HUDEP-2 (cell line): Measurements from ENCODE around the gene ANTXRL.
"Not testable (repeated sequence)": the region's sequence is repeated elsewhere in the genome, so short reads cannot be mapped to it uniquely, and the experiment has no call there.

Experiments used
- DNase-seq, 76 experiments: peaks; one replicate each; lab custom pipeline; 2025; ENCODE audit not compliant: unreplicated experiment in 76 of 76; lab: John Stamatoyannopoulos, UW

The ANTXRL gene

GRCh38 chr10:46271795-46272499 is 14.8 kb upstream of the ANTXRL start:
- not testable (repeated sequence) for DNase-seq

GRCh38 chr10:46272863-46273415 is 13.9 kb upstream of the ANTXRL start:
- no peak for DNase-seq

DNA sequence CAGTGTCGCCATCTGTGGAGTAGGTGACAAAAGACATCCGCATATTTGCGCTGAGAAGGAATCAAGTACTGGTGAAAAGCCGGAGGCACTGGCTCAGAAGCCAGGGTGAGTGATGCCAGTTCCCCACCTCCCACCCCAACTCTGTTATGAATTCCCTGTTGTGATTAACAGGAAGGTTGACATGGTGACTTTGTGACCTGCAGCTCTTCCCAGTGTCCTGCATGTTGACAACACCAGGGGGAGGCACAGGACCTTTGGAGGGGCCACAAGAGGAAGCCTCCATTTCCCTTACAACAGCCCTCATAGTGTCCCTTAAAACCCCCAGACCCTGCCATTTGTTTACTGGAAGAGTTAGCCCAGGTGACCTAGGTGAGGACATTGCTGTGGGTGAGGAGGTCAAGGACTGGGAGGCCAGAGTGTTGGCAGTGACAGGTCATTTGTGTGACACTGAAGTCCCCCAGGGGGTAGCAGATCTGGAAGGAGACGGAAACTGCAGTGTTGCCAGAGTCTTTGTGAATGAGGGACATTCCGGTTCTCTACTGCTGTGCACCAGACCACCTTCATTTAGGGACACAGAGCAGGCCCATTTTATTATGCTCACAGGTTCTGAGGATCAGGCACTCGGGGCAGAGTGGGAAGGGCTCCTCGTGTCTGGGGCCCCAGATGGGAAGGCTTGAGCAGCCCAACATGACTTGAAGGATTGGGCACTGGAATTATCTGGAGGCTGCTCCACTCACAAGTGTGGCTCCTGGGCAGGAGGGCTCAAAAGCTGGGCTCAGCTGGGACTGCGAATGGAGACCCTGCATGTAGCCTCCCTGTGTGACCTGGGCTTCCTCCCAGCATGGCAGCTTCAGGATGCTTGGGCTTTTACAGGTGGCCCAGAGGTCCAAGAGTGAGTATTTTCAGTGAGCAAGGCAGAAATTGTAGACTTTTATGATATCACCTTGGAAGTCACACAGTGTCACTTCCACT is 13.0 kb upstream of the ANTXRL start:
- peak in 9 of 76 experiments; percentile 1 to 31 (median 10) for DNase-seq

DNA sequence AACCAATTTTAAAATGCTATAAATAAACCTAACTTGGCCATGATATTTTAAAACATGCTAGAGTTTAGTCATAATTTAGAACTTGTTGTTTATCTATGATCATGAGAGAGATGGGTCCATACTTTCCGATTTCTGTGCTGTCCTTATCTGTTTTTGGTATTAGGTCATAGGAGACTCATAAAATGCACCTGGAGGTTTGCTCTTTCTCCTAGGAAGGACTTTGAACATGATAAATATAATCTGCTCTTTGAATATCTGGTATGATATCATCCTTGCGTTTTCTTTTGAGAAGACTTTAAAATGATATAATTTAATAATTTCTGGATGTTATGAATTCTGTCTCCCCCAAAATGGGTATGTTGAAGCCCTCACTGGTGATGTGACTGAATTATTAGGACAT is 9.0 kb upstream of the ANTXRL start:
- DNase-seq, result no peak

DNA sequence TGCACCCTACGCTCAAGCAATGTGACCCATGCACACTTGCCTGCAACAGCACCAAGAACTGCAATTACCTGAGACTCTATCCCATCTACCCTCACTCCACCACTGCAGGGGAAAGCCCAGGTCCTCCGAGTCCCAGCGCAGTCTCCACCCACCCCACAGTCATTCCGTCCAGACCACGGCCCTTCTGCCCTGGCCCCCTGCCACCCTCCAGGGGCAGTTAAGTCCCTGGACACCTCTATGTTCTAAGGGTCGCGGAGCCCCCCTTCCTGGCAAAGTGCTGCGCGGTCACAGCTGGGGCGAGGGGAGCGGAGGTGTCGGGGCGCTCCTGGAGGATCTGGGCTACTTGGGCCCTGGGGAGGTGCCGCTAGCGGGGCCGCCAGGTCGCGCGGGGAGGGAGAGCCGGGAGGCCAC is 4.4 kb upstream of the ANTXRL start:
- DNase-seq, result not testable (repeated sequence)

DNA sequence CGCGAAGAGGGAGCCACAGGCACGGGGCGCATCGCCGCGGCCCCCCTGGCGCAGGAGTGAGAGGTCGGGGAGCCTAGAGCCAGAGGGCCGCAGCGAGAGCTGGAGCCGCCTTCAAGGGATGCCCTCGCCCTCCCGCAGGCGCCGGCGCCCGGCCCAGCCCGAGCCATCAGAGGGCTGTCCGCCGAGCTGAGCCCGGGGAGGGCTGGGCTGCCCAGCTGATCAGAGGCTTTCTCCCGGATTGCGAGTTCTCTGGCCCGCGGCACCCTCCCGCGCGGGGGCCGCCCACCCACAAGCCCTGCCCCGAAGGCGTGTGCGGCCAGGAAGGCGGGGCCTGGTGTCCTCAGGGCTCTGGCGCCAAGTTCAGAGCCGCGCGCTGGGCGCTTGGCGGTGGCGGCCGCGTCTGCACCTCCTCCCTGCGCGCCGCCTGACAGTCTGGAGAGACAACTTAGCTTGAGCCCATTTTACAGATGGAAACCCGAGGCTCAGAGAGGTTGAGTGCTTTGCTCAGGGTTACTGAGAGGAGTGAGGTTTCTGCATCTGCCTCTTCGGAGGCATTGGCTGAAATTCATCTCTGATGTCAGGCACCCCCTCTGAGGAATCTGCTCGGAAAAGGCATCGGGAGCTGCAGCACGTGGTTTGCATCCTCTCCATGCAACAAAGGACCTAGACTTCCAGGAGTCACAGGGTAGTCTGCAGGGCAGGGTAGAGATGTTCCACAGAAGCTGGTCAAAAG is 3.8 kb upstream of the ANTXRL start:
- DNase-seq, result peak in 70 of 76 experiments; percentile 5 to 81 (median 54)

DNA sequence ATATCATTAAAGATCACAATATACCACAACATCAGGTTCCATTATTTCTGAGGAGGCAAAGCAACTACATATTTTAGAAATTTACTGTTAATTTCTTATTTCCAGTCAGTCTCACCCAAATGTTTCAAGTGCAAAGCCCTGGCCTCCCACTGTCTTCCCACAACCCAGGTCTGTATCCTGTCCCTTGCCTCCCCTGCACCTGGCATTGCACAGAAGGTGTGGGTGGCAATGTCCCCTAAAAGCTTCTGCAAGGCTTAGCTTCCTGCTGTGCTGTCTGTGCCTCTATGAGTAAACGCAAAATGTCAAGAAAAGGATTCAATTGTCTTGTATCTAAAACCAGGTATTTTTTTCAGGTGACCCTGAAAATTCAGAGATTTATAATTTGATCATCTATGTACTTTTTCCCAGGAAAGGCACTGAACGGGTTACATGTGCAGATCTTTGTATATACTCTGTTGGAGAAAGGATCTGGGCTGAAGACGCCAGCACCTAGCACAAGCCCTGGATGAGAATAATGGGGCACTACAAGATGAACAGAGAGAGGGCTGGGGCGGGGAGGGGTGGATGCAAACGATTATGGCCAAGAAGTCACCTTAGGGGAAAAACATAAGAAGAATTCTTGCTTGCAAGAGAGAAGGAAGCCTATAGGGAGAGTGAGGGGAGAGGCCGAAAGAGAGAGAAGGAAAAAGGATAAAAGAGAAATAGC is 3.1 kb upstream of the ANTXRL start:
- DNase-seq, result no peak

GRCh38 chr10:46284286-46285229 is 2.2 kb upstream of the ANTXRL start:
- DNase-seq, result peak; percentile 15 to 93 (median 82)

DNA sequence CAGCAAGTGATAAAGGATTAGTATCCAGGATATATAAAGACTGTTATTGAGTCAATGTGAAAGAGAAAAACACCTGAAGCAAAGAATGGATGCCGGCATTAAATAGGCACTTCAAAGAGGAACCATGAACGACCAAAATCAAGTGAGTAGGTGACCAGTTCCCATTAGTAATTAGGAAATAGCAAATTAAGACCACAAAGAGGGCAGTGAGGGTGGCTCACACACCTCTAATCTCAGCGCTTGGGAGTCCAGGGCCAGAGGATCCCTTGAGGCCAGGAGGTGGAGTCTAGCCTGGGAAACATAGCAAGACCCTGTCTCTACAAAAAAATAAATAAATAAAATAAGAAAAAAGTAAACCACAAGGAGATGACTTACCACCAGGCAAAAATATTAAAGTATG is 1.5 kb upstream of the ANTXRL start:
- no peak for DNase-seq

DNA sequence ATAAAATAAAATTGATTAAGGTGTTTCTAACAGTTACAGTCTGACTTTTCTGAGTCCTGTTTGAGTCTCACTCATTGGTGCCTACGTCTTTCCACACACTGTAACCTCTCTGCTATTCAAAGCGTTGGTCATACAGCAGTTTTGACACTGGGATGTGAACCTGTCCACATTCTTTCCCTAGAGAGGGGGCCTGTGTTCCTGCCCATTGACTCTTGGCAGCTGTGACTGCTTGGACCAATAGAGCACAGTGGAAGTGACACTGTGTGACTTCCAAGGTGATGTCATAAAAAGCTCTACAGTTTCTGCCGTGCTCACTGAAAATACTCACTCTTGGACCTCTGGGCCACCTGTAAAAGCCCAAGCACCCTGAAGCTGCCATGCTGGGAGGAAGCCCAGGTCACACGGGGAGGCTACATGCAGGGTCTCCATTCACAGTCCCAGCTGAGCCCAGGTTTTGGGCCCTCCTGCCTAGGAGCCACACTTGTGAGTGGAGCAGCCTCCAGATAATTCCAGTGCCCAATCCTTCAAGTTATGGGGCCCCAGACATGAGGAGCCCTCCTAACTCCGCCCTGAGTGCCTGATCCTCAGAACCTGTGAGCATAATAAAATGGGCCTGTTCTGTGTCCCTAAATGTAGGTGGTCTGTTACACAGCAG is 704 bp upstream of the ANTXRL start:
- no peak for DNase-seq

- no peak for DNase-seq
These were observed 1.2 kb downstream of the ANTXRL start for GRCh38 chr10:46287846-46288477.

GRCh38 chr10:46288601-46289206 is 1.9 kb downstream of the ANTXRL start:
- no peak for DNase-seq

DNA sequence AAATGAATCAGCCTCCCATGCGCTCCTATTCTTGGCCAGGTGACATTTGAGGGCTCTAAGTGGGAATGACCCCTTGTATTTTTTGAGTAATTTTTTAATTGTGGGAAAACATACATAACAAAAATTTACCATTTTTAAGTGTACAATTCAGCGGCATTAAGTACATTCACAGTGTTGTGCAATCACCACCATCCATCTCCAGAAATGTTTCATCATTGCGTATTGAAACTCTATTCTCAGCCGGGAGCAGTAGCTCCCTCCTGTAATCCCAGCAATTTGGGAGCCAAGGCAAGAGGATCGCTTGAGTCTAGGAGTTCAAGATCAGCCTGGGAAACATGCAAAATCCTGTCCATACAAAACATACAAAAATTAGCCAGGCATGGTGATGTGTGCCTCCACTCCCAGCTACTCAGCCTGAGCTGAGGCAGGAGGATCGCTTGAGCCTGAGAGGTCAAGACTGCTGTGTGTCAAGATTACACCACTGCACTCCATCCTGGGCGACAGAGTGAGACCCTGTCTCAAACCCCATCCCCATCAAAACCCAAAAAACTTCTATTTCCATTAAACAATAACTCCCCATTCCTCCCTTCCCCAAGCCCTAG is 2.5 kb downstream of the ANTXRL start:
- DNase-seq, result no peak

DNA sequence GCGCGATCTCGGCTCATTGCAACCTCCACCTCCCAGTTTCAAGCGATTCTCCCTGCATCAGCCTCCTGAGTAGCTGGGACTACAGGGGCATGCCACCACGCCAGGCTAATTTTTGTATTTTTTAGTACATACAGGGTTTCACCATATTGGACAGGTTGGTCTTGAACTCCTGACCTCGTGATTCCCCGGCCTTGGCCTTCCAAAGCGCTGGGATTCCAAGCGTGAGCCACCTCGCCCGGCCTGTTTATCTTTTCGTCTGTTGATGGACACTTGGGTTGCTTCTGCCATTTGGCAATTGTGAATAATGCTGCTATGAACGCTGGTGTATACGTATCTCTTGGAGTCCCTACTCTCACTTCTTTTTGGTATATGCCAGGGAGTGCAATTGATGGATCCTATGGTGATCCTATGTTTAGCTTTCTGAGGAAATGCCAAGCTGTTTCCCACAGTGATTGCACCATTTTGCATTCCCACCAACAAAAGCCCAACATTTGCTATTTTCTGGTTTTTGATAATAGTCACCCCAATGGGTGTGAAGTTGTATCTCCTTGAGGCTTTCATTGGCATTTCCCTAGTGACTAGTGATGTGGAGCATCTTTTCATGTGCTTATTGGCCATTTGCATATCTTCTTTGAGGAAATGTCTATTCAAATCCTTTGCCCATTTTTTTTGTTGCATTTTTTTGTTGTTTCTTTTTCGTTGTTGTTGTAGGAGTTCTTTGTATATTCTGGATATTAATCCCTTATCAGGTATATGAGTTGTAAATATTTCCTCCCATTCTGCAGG is 3.5 kb downstream of the ANTXRL start:
- no peak for DNase-seq

GRCh38 chr10:46291817-46292572 is 5.2 kb downstream of the ANTXRL start:
- no peak for DNase-seq

- no peak for DNase-seq
These were observed 5.8 kb downstream of the ANTXRL start for GRCh38 chr10:46292573-46293023.
